H9 (cell line): ENCODE measurements around the gene ISG20. TPM values are rescaled to one million over a fixed set of nuclear protein-coding genes. Genes with fewer than 3 reads are reported as not detected.

Experiments
- DNase-seq: peaks from one replicate; pipeline ENCODE4 v3.0.0-alpha.2; 2017
- H2AFZ ChIP-seq: one replicate; pipeline ENCODE4 v1.6.1; 2013; ENCODE audit warnings: mild to moderate bottlenecking, low read length, control low read depth, moderate library complexity
- H2AK5ac ChIP-seq: 2 replicates; pipeline ENCODE4 v1.6.1; 2013; ENCODE audit warnings: low read length, control low read depth, mixed read lengths; ENCODE audit not compliant: insufficient read length
- H2BK120ac ChIP-seq: one replicate; pipeline ENCODE4 v1.6.1; 2013; ENCODE audit warnings: low read depth, mild to moderate bottlenecking, low read length, control low read depth, inconsistent platforms; ENCODE audit not compliant: poor library complexity, severe bottlenecking
- H2BK12ac ChIP-seq: 2 replicates; pipeline ENCODE4 v1.6.1; 2013; ENCODE audit warnings: low read length, control low read depth, mixed read lengths, low read depth; ENCODE audit not compliant: insufficient read length
- H2BK15ac ChIP-seq: 2 replicates; pipeline ENCODE4 v1.6.1; 2013; ENCODE audit warnings: low read depth, low read length, control low read depth
- H2BK20ac ChIP-seq: one replicate; pipeline ENCODE4 v1.6.1; 2013; ENCODE audit warnings: low read depth, mild to moderate bottlenecking, low read length, control low read depth, inconsistent platforms; ENCODE audit not compliant: poor library complexity, severe bottlenecking
- H2BK5ac ChIP-seq: 2 replicates; pipeline ENCODE4 v1.6.1; 2013; ENCODE audit warnings: low read length, control low read depth, mixed read lengths; ENCODE audit not compliant: insufficient read length
- H3K14ac ChIP-seq: 2 replicates; pipeline ENCODE4 v1.6.1; 2013; ENCODE audit warnings: low read length, control low read depth; ENCODE audit not compliant: insufficient read depth
- H3K18ac ChIP-seq: 2 replicates; pipeline ENCODE4 v1.6.1; 2013; ENCODE audit warnings: low read depth, mild to moderate bottlenecking, mixed read lengths, low read length, control low read depth; ENCODE audit not compliant: insufficient read length
- H3K23ac ChIP-seq: 2 replicates; pipeline ENCODE4 v1.6.1; 2013; ENCODE audit warnings: low read length, control low read depth, mixed read lengths, low read depth; ENCODE audit not compliant: insufficient read length
- H3K23me2 ChIP-seq: 2 replicates; pipeline ENCODE4 v1.6.1; 2013; ENCODE audit warnings: low read depth, mild to moderate bottlenecking, mixed read lengths, low read length, control low read depth; ENCODE audit not compliant: insufficient read length, poor library complexity, severe bottlenecking
- H3K27ac ChIP-seq: 2 replicates; pipeline ENCODE4 v1.5.1; 2013; ENCODE audit warnings: low read length, control low read depth, mixed read lengths, low read depth; ENCODE audit not compliant: insufficient read length
- H3K27me3 ChIP-seq: 2 replicates; pipeline ENCODE4 v1.6.1; 2013; ENCODE audit warnings: low read length, control low read depth, inconsistent platforms; ENCODE audit not compliant: insufficient read depth
- H3K4ac ChIP-seq: 2 replicates; pipeline ENCODE4 v1.6.1; 2013; ENCODE audit warnings: low read depth, mild to moderate bottlenecking, control low read depth, inconsistent platforms, low read length, moderate library complexity
- H3K4me1 ChIP-seq: 2 replicates; pipeline ENCODE4 v1.6.1; 2013; ENCODE audit warnings: low read length, control low read depth, inconsistent platforms; ENCODE audit not compliant: insufficient read depth
- H3K4me2 ChIP-seq: 2 replicates; pipeline ENCODE4 v1.6.1; 2013; ENCODE audit warnings: low read length, control low read depth, mixed read lengths; ENCODE audit not compliant: insufficient read length, insufficient read depth
- H3K56ac ChIP-seq: 2 replicates; pipeline ENCODE4 v1.6.1; 2013; ENCODE audit warnings: low read depth, mild to moderate bottlenecking, mixed read lengths, low read length, control low read depth; ENCODE audit not compliant: insufficient read length
- H3K79me1 ChIP-seq: 2 replicates; pipeline ENCODE4 v1.6.1; 2013; ENCODE audit warnings: low read depth, mild to moderate bottlenecking, moderate library complexity, low read length, control low read depth, inconsistent platforms; ENCODE audit not compliant: insufficient read depth, poor library complexity, severe bottlenecking
- H3K79me2 ChIP-seq: 2 replicates; pipeline ENCODE4 v1.6.1; 2013; ENCODE audit warnings: low read length, control low read depth, inconsistent platforms; ENCODE audit not compliant: insufficient read depth
- H3K9ac ChIP-seq: 2 replicates; pipeline ENCODE4 v1.6.1; 2013; ENCODE audit warnings: low read length, control low read depth, mixed read lengths; ENCODE audit not compliant: insufficient read length; ENCODE audit errors: extremely low read depth
- H3K9me3 ChIP-seq: one replicate; pipeline ENCODE4 v1.6.1; 2013; ENCODE audit warnings: low read depth, low read length, inconsistent platforms; ENCODE audit not compliant: control insufficient read depth
- H3T11ph ChIP-seq: one replicate; pipeline ENCODE4 v1.6.1; 2013; ENCODE audit warnings: mild to moderate bottlenecking, low read length, control low read depth, inconsistent platforms
- H4K20me1 ChIP-seq: one replicate; pipeline ENCODE4 v1.6.1; 2013; ENCODE audit not compliant: control insufficient read depth, insufficient read length, insufficient read depth
- H4K5ac ChIP-seq: 2 replicates; pipeline ENCODE4 v1.6.1; 2013; ENCODE audit warnings: low read depth, mild to moderate bottlenecking, mixed read lengths, low read length, control low read depth; ENCODE audit not compliant: insufficient read length
- H4K8ac ChIP-seq: replicated peaks from 2 replicates; pipeline ENCODE4 v1.6.1; 2013; ENCODE audit warnings: low read length, control low read depth, mixed read lengths, low read depth; ENCODE audit not compliant: insufficient read length
- H4K91ac ChIP-seq: 2 replicates; pipeline ENCODE4 v1.6.1; 2013; ENCODE audit warnings: low read depth, mild to moderate bottlenecking, moderate library complexity, mixed read lengths, low read length, control low read depth; ENCODE audit not compliant: insufficient read length
- H3K27ac Mint-ChIP-seq, 3 experiments: 2 replicates in 2 of 3; 3 replicates in 1 of 3; pipeline ENCODE4 v1.8.0; 2020 to 2021; ENCODE audit warnings: mixed read lengths in 3 of 3, mild to moderate bottlenecking in 1 of 3, moderate library complexity in 1 of 3
- H3K27me3 Mint-ChIP-seq: 2 replicates; pipeline ENCODE4 v1.8.0; 2021; ENCODE audit warnings: low read depth, mild to moderate bottlenecking, moderate library complexity, mixed read lengths
- H3K36me3 Mint-ChIP-seq, 3 experiments: 2 replicates in 2 of 3; 3 replicates in 1 of 3; pipeline ENCODE4 v1.8.0; 2020 to 2021; ENCODE audit warnings: low read depth in 3 of 3, mixed read lengths in 3 of 3; ENCODE audit not compliant: insufficient read depth in 1 of 3
- H3K4me1 Mint-ChIP-seq, 2 experiments: 2 replicates each; pipeline ENCODE4 v1.8.0; 2020; ENCODE audit warnings: mixed read lengths in 2 of 2
- H3K4me3 Mint-ChIP-seq, 2 experiments: 2 replicates in 1 of 2; 3 replicates in 1 of 2; pipeline ENCODE4 v1.8.0; 2020 to 2021; ENCODE audit warnings: mild to moderate bottlenecking in 2 of 2, mixed read lengths in 2 of 2, moderate library complexity in 1 of 2
- H3K9me3 Mint-ChIP-seq, 2 experiments: 2 replicates in 1 of 2; 3 replicates in 1 of 2; pipeline ENCODE4 v1.8.0; 2020; ENCODE audit warnings: mild to moderate bottlenecking in 2 of 2, mixed read lengths in 2 of 2, moderate library complexity in 1 of 2
- CTCF ChIP-seq: fragments of 200-600 bp; sonication (generic); conservative IDR thresholded peaks from 3 replicates; pipeline ENCODE4 v1.8.0; 2021; ENCODE audit warnings: antibody characterized with exemption, mild to moderate bottlenecking
- WGBS: extraction: QIAGEN DNeasy Blood & Tissue Kit; methylation state at CpG from one replicate; pipeline ENCODE4 v1.1.7; 2013; ENCODE audit warnings: missing lambda C conversion rate, low lambda C conversion rate, mixed read lengths; ENCODE audit not compliant: insufficient read length; ENCODE audit errors: extremely low coverage; 5-methylcytosine and 5-hydroxymethylcytosine counted together
- total RNA-seq: library from RNA; stranded (reverse); gene quantifications from 2 replicates; pipeline ENCODE4 v1.2.1, GENCODE V29; 2021

The ISG20 gene
- total RNA-seq, 1 experiment from 2014 or later, result 7.4 TPM

GRCh38 chr15:88695101-88695500 is 56.3 kb downstream of the ISG20 start:
- no peaks in the 10 kb centered on the region for H3K79me1 ChIP-seq
- no peak overlapping the region for H4K5ac ChIP-seq
- H4K8ac ChIP-seq, result no peak overlapping the region
- no peaks in the 10 kb centered on the region for H3K4me1 Mint-ChIP-seq
- no peaks in the 10 kb centered on the region for H3K9me3 Mint-ChIP-seq
- no peak overlapping the region for H3K4me3 Mint-ChIP-seq
- no peak overlapping the region for H2BK5ac ChIP-seq
- H3K27me3 Mint-ChIP-seq, result peaks cover 52% of the 10 kb centered on the region
- no peak overlapping the region for H3K27ac ChIP-seq
- no peak overlapping the region for H2BK12ac ChIP-seq
- no peak overlapping the region for H2AFZ ChIP-seq
- H3K4me2 ChIP-seq, result no peak overlapping the region
- TF ChIP-seq CTCF, result no peak
- no peak overlapping the region; a peak in 1 of 7 replicates for H3K27ac Mint-ChIP-seq
- no peak overlapping the region for H2BK15ac ChIP-seq
- no peak overlapping the region for H3K18ac ChIP-seq
- no peaks in the 10 kb centered on the region for H4K20me1 ChIP-seq
- H3T11ph ChIP-seq, result no peak overlapping the region
- H3K79me2 ChIP-seq, result no peaks in the 10 kb centered on the region
- H3K14ac ChIP-seq, result no peak overlapping the region
- no peak overlapping the region for H2AK5ac ChIP-seq
- no peaks in the 10 kb centered on the region for H3K23me2 ChIP-seq
- no peaks in the 10 kb centered on the region for H3K27me3 ChIP-seq
- H2BK20ac ChIP-seq, result no peak overlapping the region
- H2BK120ac ChIP-seq, result no peak overlapping the region
- H3K36me3 Mint-ChIP-seq, result no peaks in the 10 kb centered on the region
- no peaks in the 10 kb centered on the region for H3K9me3 ChIP-seq
- no peak overlapping the region for H4K91ac ChIP-seq
- no peak overlapping the region for H3K9ac ChIP-seq
- no peak overlapping the region for H3K23ac ChIP-seq
- no peak overlapping the region for H3K56ac ChIP-seq
- no peak for DNase-seq
- no CpG with 5 or more reads among the region's 8 CpGs for WGBS
- H3K4me1 ChIP-seq, result no peaks in the 10 kb centered on the region
- no peak overlapping the region for H3K4ac ChIP-seq
